Measurements from ENCODE around the gene TUFT1.
A peak's percentile ranks its signal among the peaks of the same experiment; 100 is the strongest.

Gene TUFT1

GRCh38 chr1:151534662-151535278 is 5.3 kb upstream of the TUFT1 start:
- TF ChIP-seq FOXP2 (optimal IDR thresholded peaks at IDR 0.05; ENCODE audit: borderline replicate concordance, extremely low read depth, extremely low read length, insufficient read depth) = no peak
- TF ChIP-seq TAF1 (IDR thresholded peaks at IDR 0.05; ENCODE audit: borderline replicate concordance, insufficient read depth, low read length) = no peak
- TF ChIP-seq POLR2AphosphoS5 (IDR thresholded peaks at IDR 0.05; ENCODE audit: low read depth, low read length) = no peak
- 0 out of 4 replicates have a peak, but pooled peaks of 1 of the 2 experiments have one; percentile 12 for TF ChIP-seq REST (IDR thresholded peaks at IDR 0.05; ENCODE audit: insufficient read depth in 1 of 2, low read depth in 2 of 2, low read length in 2 of 2)

- TF ChIP-seq TAF1 (IDR thresholded peaks at IDR 0.05; ENCODE audit: borderline replicate concordance, insufficient read depth, low read length) (no peak), POLR2AphosphoS5 (IDR thresholded peaks at IDR 0.05; ENCODE audit: low read depth, low read length) (no peak), FOXP2 (optimal IDR thresholded peaks at IDR 0.05; ENCODE audit: borderline replicate concordance, extremely low read depth, extremely low read length, insufficient read depth) (no peak), REST (IDR thresholded peaks at IDR 0.05; ENCODE audit: insufficient read depth in 1 of 2, low read depth in 2 of 2, low read length in 2 of 2) (no peak), SIN3A (IDR thresholded peaks at IDR 0.05; ENCODE audit: borderline replicate concordance, insufficient read depth, low read length) (no peak)
Measured at GRCh38 chr1:151535326-151536271, 4.5 kb upstream of the TUFT1 start.

GRCh38 chr1:151536499-151536898 is 3.6 kb upstream of the TUFT1 start:
- TF ChIP-seq REST (IDR thresholded peaks at IDR 0.05; ENCODE audit: insufficient read depth in 1 of 2, low read depth in 2 of 2, low read length in 2 of 2) = no peak
- TF ChIP-seq SIN3A (IDR thresholded peaks at IDR 0.05; ENCODE audit: borderline replicate concordance, insufficient read depth, low read length) = no peak
- no peak for TF ChIP-seq TAF1 (IDR thresholded peaks at IDR 0.05; ENCODE audit: borderline replicate concordance, insufficient read depth, low read length)
- no peak for TF ChIP-seq FOXP2 (optimal IDR thresholded peaks at IDR 0.05; ENCODE audit: borderline replicate concordance, extremely low read depth, extremely low read length, insufficient read depth)
- no peak for TF ChIP-seq POLR2AphosphoS5 (IDR thresholded peaks at IDR 0.05; ENCODE audit: low read depth, low read length)

GRCh38 chr1:151537112-151537511 is 3.0 kb upstream of the TUFT1 start:
- TF ChIP-seq TAF1 (IDR thresholded peaks at IDR 0.05; ENCODE audit: borderline replicate concordance, insufficient read depth, low read length) = no peak
- no peak for TF ChIP-seq POLR2AphosphoS5 (IDR thresholded peaks at IDR 0.05; ENCODE audit: low read depth, low read length)
- TF ChIP-seq SIN3A (IDR thresholded peaks at IDR 0.05; ENCODE audit: borderline replicate concordance, insufficient read depth, low read length) = no peak
- no peak for TF ChIP-seq FOXP2 (optimal IDR thresholded peaks at IDR 0.05; ENCODE audit: borderline replicate concordance, extremely low read depth, extremely low read length, insufficient read depth)
- TF ChIP-seq REST (IDR thresholded peaks at IDR 0.05; ENCODE audit: insufficient read depth in 1 of 2, low read depth in 2 of 2, low read length in 2 of 2) = no peak
